IPS-NIHi7 (cell line): ENCODE results near the gene HMCN1.

Experiments used
- DNase-seq: peaks from one replicate; pipeline ENCODE4 v3.0.0; 2012; ENCODE audit warnings: mixed read lengths; ENCODE audit errors: extremely low spot score

The HMCN1 gene

DNA sequence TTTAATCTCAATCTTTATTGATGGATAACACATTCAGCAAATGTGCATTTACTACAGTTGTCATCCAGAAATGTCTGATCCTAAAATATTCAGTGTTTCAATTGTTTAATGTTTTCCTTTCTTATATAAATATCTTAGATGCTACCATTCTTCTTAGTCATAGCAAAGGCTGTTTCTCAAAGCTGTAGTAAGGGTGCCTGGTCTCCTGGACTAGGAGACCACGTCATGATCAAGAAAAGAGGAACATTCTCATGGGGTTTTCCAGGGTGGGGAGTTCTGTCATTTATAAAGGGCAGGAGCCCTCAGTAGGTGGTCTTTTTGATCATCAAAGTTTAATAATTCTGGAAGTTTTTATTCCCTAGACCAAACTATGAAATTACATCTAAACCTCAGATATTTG is 292.8 kb downstream of the HMCN1 start:
- DNase-seq = no peak

- DNase-seq = no peak
Observed at GRCh38 chr1:186027621-186028020, 293.4 kb downstream of the HMCN1 start.

DNA sequence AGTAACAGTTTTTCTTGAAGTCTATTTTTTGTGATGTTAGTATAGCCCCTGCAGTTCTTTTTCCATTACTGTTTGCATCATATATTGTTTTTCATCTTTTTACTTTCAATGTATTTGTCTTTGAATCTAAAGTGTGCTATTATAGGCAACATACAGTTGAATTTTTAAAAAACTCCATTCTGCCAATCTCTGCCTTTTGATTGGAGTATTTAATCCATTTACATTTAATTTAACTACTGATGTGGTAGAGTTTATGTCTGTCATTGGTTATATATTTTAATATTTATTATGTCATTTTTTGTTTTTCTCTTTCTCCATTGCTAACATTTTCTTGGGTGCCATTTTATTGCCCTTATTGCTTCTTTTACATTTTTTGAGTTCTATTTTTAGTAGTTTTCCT is 296.3 kb downstream of the HMCN1 start:
- DNase-seq = no peak

DNA sequence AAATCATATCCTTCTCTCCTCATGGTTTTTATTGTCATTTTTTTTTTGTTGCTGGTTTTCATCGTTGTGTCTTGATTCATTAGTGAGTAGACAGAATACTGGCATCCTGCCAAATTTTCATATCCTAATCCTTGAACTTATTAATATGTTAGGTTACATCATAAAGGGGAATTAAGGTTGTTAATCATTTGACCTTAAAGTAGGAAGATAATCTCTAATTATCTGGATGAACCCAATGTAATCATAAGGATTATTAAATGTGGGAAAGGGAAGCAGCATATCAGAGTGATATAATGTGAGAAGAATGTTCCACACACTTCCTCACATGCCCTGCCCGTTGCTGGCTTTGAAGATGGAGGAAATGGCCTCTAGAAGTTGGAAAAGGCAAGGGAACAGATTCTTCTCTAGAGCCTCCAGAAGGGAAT is 299.7 kb downstream of the HMCN1 start:
- no peak for DNase-seq

GRCh38 chr1:186042230-186042629 is 308.0 kb downstream of the HMCN1 start:
- DNase-seq = no peak

- DNase-seq = no peak
Observed at GRCh38 chr1:186043296-186043695, 309.1 kb downstream of the HMCN1 start.

DNA sequence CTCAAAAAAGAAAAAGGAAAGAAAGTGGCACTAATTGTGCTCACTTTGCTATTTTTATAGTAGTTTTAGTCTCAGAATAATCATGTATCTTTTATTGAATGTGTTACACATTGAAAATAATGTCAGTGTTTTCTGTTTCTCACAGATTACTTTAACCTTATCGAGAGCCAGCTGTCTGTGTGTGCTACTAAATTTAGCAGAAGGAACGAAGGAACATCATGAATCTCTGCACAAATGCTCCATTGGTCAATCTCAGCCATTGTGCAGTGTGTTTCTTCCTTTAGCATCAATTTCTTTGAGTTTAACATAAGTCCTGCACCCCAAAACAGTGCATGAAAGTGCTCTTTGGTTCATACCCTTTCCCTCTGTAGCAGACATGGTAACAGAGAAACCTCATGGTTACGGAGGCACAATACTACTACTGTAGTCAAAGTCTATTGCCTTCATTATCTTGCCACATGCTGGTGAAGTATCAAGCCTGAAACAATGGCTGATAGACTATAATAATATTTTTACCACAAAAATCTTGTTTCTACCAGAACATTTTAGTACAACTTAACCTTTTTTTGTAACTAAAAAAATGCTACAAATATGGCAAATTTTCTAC is 310.0 kb downstream of the HMCN1 start:
- no peak for DNase-seq

GRCh38 chr1:186046437-186047211 is 312.4 kb downstream of the HMCN1 start:
- no peak for DNase-seq

GRCh38 chr1:186050360-186050759 is 316.2 kb downstream of the HMCN1 start:
- no peak for DNase-seq

- DNase-seq = no peak
Observed at GRCh38 chr1:186054003-186054402, 319.8 kb downstream of the HMCN1 start.

DNA sequence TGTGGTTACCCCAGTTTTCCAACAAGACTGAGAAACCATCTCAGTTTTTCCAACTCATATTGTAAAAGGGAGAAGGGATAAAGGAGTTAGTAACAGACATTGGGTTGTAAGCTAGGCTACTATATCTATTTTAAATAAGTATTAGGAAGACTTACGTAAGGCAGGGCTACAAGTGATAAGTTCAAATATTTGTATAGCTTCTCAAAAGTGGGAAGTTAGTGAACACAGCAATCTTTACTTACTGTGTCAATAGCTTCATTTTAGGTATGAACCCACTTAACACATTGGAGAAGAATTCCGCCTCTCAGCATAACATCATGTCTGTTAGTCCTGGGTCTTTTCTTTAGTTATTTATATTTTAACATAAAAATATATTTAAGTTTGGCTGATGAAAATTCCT is 320.7 kb downstream of the HMCN1 start:
- DNase-seq = no peak

- DNase-seq = no peak
Observed at GRCh38 chr1:186055846-186056245, 321.7 kb downstream of the HMCN1 start.

- no peak for DNase-seq
Observed at GRCh38 chr1:186057086-186057485, 322.9 kb downstream of the HMCN1 start.

DNA sequence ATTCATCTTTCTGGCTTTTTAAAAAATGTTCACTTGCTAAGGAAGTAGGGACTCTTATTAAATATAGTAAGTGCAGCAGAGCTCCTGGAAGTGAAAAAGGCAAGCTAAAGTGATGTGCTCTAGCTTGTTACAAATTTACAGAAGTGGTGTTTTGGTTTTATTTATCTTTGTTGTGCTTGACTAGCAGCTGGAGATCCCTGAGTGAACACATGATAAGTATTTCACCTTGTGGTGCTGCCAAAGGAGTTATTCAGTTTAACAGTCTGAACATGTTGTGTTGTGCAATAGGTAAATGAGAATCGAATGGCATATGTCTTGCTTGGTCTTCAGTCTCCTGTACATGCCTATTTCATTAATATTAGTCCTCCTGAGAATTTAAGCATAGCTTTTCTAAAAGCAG is 325.1 kb downstream of the HMCN1 start:
- DNase-seq = no peak

DNA sequence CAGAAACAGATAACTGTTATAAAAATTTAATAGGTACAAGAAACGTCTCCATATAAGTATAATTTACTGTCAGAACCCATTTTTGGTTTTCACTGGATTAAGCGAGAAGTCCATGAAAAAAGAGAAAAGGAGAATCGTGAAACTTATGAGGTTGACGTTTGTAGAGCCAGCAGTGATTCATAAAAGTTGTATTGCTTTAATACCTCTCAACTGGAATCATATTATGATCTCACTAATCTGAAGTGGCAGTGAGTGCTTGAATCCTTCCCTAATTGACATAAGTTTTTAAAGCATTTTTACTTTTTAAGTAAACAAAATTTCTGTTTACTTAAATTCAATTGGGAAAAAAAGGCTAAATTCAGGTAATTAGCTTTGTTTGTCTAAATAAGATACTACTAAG is 325.6 kb downstream of the HMCN1 start:
- DNase-seq = no peak

DNA sequence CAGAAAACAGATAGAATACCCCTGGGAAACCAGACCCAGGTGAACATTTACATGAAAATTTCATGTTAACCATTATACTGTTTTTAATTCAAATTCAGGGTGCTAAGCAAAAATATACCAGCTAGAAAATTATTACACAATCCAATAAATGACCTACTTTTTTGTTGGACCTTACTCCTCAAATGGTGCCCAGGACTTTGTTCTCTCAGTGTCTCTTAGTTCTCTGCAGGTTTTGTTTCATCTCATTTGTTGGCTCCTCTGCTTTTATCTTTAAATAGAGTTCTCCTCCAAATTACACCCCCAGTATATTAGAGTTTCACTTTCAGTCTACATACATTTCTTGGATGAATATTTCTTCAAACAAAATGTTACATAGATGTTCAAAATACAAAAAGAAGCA is 326.0 kb downstream of the HMCN1 start:
- DNase-seq = no peak

GRCh38 chr1:186063091-186063657 is 329.0 kb downstream of the HMCN1 start:
- no peak for DNase-seq

DNA sequence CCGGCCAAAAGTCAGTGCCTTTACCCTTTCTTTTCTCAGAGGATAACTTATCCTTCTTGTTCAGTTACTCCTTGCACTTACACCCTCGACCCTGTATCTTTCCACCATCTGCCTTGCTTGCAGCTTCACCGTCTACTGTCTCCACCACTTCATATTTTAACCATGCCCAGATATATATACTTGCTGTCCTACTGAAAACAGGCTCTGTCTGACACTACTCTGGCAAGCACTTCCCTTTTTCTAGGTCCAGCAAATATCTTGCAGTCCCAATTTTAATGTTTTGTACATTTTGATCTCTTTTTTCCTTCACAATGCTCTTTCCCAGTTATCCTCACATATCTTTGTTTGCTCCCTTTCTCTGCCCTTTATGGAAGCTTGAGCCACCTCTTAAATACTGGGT is 332.2 kb downstream of the HMCN1 start:
- DNase-seq = no peak

DNA sequence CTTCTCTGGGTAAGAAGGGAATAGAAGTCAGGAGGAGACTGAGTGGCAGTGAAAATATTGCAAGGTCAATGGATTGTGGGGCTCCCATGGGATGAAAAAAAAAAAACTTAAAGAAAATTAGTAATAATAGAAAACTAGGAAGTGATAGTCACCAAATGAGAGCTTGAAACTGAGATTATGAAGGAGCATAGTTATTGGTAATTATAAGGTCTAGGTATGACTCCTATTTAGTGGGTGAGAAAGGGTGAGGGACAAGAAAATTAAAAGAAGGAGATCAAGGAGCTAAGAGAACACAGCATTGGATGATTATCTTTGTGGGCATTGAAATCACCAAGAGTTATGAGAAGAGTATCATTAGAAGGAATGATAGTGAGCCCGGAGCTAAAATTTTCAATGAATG is 339.5 kb downstream of the HMCN1 start:
- DNase-seq = no peak

DNA sequence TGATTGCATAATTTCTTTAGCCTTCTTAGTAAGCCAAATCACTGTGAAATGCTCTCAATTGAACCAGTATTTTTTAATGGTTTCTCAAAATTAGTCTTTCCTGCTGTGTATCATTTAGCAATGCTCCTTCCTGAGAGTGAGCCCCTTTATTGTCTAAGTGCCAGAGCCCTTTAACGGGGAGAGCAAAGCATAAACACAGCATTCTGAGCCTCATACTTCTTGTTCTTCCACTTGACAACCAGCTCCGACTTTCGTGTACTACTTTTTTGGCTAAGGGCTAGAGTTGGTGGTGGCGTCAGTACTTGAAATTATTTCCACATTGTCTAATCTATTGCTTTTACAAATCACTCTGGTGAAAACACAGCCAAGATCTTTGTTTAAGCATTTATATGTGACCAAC is 341.8 kb downstream of the HMCN1 start:
- no peak for DNase-seq

DNA sequence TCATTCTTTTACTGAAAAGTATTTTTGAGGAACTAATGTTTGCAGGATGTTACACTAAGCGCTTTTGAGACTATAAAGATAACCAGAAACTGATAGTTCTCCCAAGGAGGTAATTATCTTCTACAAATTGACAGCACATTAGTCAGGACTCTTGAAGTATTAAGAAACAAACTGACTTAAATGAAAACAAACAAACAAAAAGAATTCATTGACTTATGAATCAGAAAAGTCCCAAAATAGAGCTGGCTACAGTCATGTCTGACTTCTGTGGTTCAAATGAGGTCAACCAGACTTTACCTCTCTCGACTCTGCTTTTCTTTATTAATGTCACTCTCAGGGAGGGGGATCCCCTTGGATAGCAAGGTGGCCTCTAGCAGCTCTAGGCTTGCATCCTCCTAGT is 344.1 kb downstream of the HMCN1 start:
- DNase-seq = no peak

- no peak for DNase-seq
Observed at GRCh38 chr1:186079084-186079684, 345.0 kb downstream of the HMCN1 start.
